ENCODE results near the gene FTH1.
A peak's percentile ranks its signal among the peaks of the same experiment; 100 is the strongest.
"Not testable (repeated sequence)": the region's sequence is repeated elsewhere in the genome, so short reads cannot be mapped to it uniquely, and the experiment has no call there.

Gene FTH1

GRCh38 chr11:61955422-61956135, 11.9 kb downstream of the FTH1 start:
- no peak for DNase-seq (ENCODE audit: extremely low read depth, low read depth)
- no peak for TF ChIP-seq CTCF (IDR thresholded peaks at IDR 0.05; ENCODE audit: low read depth, low read length)

- peak; percentile 42 for TF ChIP-seq CTCF (IDR thresholded peaks at IDR 0.05; ENCODE audit: low read depth, low read length)
- peak; percentile 66 for DNase-seq (ENCODE audit: extremely low read depth, low read depth)
Observed at GRCh38 chr11:61954851-61955421, 12.5 kb downstream of the FTH1 start.

- DNase-seq (ENCODE audit: extremely low read depth, low read depth), result no peak
- TF ChIP-seq CTCF (IDR thresholded peaks at IDR 0.05; ENCODE audit: low read depth, low read length), result no peak
Observed at GRCh38 chr11:61954106-61954850, 13.2 kb downstream of the FTH1 start.

- DNase-seq (ENCODE audit: extremely low read depth, low read depth), result not testable (repeated sequence)
Observed at GRCh38 chr11:61953632-61954031, 13.8 kb downstream of the FTH1 start.

GRCh38 chr11:61952882-61953281, 14.6 kb downstream of the FTH1 start:
- TF ChIP-seq CTCF (IDR thresholded peaks at IDR 0.05; ENCODE audit: low read depth, low read length), result no peak
- DNase-seq (ENCODE audit: extremely low read depth, low read depth), result no peak

GRCh38 chr11:61951484-61952135, 15.8 kb downstream of the FTH1 start:
- DNase-seq (ENCODE audit: extremely low read depth, low read depth), result no peak
- no peak for TF ChIP-seq CTCF (IDR thresholded peaks at IDR 0.05; ENCODE audit: low read depth, low read length)

- TF ChIP-seq CTCF (IDR thresholded peaks at IDR 0.05; ENCODE audit: low read depth, low read length), result no peak
- DNase-seq (ENCODE audit: extremely low read depth, low read depth), result no peak
Observed at GRCh38 chr11:61950035-61950547, 17.3 kb downstream of the FTH1 start, which contains the start of gene BEST1. Gene BEST1, plus strand, starts transcription at chr11:61950351. Its CDS starts 1,456 bp downstream, at chr11:61951807.
